Measurements from ENCODE around the gene PNLDC1.
A peak's percentile ranks its signal among the peaks of the same experiment; 100 is the strongest.
"Not testable (repeated sequence)": the region's sequence is repeated elsewhere in the genome, so short reads cannot be mapped to it uniquely, and the experiment has no call there.

Gene PNLDC1

DNA sequence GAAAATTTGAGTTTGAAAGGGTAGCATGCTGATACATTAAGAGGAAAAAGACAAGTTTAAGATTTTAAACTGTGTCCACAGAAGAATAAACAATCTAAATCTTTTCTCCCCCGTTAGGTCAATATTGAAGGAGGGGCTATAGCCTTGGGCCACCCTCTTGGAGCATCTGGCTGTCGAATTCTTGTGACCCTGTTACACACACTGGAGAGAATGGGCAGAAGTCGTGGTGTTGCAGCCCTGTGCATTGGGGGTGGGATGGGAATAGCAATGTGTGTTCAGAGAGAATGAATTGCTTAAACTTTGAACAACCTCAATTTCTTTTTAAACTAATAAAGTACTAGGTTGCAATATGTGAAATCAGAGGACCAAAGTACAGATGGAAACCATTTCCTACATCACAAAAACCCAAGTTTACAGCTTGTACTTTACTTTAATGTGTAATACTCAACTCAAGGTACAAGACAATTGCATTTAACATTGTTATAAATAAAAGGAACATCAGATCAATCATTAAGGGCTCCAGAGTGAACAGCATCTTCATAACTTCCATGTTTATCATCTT lies 21.5 kb upstream of the PNLDC1 start:
- no peak for DNase-seq (ENCODE audit: low read depth, low spot score)

- no peak for DNase-seq (ENCODE audit: low read depth, low spot score)
Observed at GRCh38 chr6:159788276-159788675, 11.8 kb upstream of the PNLDC1 start.

DNA sequence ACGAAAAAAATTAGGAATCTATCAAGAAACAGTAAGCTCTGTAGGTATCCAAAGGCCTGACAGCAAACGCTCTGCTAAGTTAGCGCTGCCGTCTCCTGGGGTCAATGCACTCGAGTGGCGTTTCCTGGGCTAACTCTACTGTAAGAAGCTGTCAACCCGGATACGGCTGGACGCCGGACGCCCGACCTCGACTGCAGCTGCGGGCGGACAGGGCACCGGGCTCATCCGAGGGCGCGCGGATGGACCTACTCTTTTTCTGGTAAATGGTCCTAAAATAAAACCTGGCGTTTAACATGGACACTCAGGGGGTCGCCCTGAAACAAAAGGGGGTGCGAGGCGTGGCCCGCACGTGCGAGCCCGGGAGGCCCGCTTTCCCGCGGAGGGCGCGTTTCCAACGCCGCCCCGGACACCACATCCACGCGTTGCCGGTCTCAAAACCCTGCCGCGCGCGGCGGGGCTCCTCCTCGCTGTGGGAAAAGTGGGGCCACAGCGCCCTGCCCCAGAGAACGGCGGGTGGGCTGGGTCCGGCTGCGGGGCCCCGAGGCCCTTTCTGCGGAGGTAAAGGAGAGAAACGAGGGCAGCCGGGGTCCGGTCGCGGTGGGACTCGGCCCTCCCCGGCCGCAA lies 11.2 kb upstream of the PNLDC1 start:
- DNase-seq (ENCODE audit: low read depth, low spot score) = no peak

- peak; percentile 100 for DNase-seq (ENCODE audit: low read depth, low spot score)
Observed at GRCh38 chr6:159789377-159790148, 10.5 kb upstream of the PNLDC1 start, which contains the start of gene TCP1. Gene TCP1 (minus strand): TSS chr6:159789602. CDS start chr6:159789468, 134 bp downstream.

DNA sequence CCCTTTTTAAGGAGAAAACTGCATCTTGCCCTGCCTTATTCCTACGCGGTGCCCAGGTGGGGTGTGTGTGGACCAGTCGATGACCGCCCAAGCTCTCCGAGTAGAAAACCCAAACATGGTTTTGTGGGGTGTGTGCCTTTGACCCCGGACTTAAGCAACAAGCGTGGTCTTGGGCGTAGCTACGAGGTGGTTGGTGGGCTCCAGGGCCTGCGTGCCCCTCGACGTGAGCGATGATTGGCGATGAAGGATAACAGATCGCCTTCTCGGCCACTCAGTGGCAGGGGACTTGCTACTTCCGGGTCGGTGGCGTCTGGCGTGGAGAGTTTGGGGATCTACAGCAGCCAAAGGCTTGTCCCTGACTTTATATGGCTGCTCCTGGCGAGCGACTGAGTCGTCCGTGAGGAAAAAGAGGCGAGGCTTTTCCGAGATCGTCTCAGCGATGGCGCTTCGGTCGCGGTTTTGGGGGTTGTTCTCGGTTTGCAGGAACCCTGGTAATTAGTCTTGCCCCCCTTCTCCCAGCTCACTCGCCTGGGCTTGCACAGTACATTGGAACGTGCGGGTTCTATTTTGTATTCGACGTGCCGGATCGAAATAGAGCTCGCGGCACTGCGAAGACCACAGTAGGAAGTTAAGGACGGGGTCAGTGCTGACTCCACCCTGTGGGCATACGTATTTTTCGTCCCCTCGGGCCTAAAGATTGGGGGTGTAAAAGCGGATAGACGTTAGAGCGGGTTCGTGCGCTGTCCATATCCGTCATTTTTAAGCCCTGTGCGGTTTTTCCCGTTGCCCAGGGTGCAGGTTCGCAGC lies 9.7 kb upstream of the PNLDC1 start, which contains the start of gene MRPL18:
TSS of gene MRPL18 (plus strand) at position 319 of the 807 bp plus-strand sequence. CDS start at position 440, 121 bp downstream.
- DNase-seq (ENCODE audit: low read depth, low spot score) = peak; percentile 82

- no peak for DNase-seq (ENCODE audit: low read depth, low spot score)
Observed at GRCh38 chr6:159790956-159791598, 9.0 kb upstream of the PNLDC1 start.

DNA sequence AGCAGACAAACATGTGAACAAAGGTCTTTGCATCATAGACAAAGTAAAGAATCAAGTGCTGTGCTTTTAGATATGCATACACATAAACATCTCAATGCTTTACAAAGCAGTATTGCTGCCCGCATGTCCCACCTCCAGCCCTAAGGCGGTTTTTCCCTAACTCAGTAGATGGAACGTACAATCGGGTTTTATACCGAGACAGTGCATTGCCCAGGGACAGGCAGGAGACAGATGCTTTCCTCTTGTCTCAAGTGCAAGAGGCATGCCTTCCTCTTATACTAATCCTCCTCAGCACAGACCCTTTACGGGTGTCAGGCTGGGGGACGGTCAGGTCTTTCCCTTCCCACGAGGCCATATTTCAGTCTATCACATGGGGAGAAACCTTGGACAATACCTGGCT lies 5.1 kb upstream of the PNLDC1 start:
- not testable (repeated sequence) for DNase-seq (ENCODE audit: low read depth, low spot score)

DNA sequence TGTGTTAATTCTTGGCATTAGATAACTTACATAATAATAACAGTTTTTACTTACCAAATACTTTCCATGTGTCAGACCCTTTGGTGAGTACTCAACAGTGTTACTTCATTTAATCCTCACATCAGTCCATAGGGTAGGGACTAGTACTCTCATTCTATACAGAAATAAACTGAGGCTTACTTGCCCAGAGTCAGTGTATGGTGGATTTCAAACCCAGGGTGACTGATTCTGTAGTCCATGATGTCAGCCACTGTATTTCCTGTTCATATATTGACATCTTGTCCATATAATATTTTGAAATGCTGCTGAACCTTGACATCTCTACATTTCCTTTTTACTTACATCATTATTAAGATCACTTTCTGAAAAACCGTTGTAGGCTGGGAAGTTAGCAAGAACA lies 2.5 kb upstream of the PNLDC1 start:
- DNase-seq (ENCODE audit: low read depth, low spot score) = no peak

DNA sequence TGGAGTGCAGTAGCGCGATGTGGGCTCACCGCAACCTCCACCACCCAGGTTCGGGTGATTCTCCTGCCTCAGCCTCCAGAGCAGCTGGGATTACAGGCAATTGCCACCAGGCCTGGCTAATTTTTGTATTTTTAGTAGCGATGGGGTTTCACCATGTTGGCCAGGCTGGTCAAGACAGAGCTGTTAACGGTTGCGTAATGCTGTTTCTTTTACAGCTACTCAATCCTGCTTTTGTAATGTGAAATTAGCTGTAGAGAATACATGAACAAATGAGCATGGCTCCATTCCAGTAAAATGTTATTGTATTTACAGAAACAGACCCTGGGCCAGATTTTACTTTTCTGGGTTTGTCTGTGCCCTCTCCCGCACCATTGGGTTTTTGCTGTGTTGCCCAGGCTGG lies 1.9 kb downstream of the PNLDC1 start:
- DNase-seq (ENCODE audit: low read depth, low spot score) = no peak

GRCh38 chr6:159804504-159804903 lies 4.4 kb downstream of the PNLDC1 start:
- DNase-seq (ENCODE audit: low read depth, low spot score) = no peak

DNA sequence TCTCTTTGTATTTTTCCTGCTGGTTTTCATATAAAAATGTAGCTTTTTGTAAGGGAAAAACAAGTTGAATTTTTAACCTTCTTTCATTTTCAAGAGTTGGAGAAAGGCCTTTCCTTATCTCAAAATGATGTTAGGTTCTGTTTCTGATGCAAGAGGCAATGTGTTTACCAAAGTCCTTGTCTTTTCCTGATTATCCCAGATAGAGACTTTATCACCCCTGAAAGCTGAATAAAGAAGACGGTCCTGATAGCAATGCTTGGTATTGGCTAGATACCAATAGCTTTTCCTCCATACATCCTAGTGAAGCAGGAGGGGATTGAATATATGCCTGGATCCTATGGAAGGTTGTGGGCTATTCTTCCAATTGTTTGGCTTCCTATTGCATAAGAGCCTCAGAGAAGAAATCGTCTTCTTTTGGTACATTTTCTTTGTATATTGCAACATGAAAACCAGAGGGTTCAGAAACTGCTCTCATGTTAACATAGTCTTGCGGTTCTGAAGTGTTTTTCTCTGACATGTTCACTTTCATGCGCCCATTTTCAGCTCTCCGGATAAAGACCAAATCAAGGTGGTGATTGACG lies 5.5 kb downstream of the PNLDC1 start:
- no peak for DNase-seq (ENCODE audit: low read depth, low spot score)

DNA sequence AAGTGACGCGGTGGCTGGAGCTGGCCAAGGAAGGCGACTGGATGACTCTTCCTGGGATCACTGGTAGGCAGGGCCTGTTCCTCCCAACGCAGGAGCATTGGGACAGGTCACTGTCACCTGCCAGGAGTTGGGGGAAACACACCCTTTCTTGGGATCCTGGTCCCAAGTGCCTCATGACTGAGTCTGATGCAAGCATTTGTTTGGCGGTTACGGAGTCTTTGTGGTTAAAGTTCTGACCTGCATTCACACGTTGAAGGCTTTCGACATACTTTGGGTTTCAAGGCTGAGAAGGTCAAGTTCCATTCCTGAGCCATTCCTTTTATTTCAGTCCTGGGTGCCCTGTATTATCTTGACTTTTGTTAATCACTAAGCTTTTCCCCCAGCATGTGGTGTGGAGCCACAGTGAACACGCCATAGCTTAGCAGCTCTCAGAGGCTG lies 6.0 kb downstream of the PNLDC1 start:
- DNase-seq (ENCODE audit: low read depth, low spot score) = no peak

DNA sequence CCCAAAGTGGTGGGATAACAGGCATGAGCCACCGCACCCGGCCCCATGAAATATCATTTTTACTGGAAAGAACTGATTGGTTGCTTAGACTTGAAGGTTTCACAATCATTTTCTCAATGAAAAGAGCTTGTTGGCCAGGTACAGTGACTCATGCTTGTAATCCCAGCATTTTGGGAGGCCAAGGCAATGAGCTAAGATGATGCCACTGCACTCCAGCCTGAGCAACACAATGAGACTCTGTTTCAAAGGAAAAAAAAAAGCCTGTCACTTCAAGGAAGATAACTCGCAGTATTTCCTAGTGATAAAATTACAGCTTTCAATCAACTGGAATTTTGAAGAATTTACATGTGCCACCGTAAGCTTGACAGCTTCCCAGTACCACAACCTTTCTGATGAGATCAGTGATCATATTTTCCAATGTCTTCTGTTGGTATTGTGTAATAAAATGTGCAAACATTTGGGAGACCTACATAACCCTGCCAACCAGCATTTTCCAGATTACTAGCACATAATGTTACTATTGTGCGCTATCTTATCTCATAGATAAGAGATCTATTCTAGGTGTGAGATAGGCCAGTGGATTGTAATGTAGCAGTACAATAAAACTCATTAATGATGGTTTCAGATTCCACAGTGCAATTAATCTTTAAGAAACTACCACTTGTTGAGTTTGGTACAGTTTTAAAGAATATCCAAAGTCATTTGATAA lies 7.2 kb downstream of the PNLDC1 start:
- no peak for DNase-seq (ENCODE audit: low read depth, low spot score)

GRCh38 chr6:159808647-159809046 lies 8.6 kb downstream of the PNLDC1 start:
- no peak for DNase-seq (ENCODE audit: low read depth, low spot score)

DNA sequence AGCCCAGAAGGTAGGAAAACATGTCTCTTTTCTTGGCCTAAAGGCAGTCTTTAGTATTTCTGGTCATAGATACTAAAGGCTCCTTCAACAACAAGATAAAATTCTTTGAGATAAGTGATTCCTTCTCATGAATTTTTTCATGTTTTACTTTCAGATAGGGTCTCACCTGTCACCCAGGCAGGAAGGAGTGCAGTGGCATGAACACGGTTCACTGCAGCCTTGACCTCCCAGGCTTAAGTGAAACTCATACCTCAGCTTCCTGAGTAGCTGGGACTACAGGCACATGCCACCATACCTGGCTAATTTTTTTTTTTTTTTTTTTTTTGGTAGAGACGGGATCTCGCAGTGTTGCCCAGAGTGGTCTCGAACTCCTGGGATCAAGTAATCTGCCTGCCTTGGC lies 9.1 kb downstream of the PNLDC1 start:
- DNase-seq (ENCODE audit: low read depth, low spot score) = no peak

- DNase-seq (ENCODE audit: low read depth, low spot score) = no peak
Observed at GRCh38 chr6:159813781-159814180, 13.7 kb downstream of the PNLDC1 start.

DNA sequence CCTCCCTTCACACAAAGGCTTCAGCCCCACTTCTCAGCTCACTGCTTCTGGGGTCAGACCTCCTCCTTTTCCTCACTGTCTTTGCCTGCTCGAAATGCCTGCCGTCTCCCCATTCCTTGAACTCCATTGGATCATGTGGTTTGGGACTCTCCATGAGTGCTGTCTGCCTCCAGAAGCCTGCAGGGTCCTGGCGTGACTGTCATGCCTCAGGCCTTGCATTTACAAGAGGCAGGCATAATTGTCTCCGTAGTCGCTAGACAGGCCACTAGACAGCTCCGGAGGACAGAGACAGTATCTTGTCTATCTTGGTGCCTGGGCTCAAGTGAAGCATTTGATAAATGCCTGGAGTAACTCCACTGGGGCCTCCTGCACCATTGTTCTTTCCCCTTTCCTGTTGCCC lies 15.3 kb downstream of the PNLDC1 start:
- no peak for DNase-seq (ENCODE audit: low read depth, low spot score)

- DNase-seq (ENCODE audit: low read depth, low spot score) = not testable (repeated sequence)
Observed at GRCh38 chr6:159816775-159817174, 16.7 kb downstream of the PNLDC1 start.

GRCh38 chr6:159817951-159818739 lies 18.1 kb downstream of the PNLDC1 start:
- DNase-seq (ENCODE audit: low read depth, low spot score) = no peak

- no peak for DNase-seq (ENCODE audit: low read depth, low spot score)
Observed at GRCh38 chr6:159819098-159819497, 19.0 kb downstream of the PNLDC1 start.

Measured in activated CD4-positive, CD25-positive, alpha-beta regulatory T cell treated with anti-CD3 and anti-CD28 coated beads, Interleukin-2, amount 50 U/mL, for 16 hours (primary cell).